Measurements from ENCODE around the gene PCSK9. TPM values are rescaled to one million over a fixed set of nuclear protein-coding genes. Genes with fewer than 3 reads are reported as not detected.

PCSK9 gene
- total and polyA plus RNA-seq, 2 of the 13 experiments (the other 11 are each of a cell fraction or from before 2014, with no cell fraction given) = 33.3 to 80.5 TPM

DNA sequence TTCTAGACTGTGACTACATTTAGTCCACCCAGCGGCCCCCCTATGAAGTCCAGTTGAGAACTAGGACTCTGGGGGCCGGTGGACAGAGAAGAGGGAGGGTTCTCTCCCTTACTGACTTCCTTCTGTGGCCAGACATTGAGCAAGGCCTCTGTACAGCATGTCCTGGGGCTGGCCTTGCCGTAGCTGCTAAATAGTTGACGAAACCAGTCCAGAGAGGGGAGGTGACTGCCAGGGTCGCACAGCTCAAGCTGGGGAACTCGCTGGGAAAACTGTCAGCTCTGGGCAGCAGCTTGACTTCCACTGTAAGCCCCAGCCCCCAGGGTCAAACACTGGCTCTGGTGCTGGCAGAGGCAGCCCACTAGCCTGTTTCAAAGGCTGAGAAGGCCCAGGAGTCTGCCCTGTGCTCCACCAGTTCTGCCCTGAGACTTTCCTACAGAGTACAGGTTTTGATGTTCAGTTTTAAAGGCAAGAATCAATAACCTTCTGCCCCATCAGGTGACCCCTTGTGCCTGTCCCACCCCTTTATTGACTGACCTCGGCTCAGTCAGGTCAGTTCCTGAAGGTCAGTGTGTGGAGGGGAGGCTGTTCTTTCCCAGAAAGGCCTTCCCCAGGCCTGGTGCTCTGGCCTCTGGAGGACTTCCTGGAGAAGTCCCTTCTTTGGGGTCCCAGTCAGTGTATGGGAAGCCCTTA, 14.1 kb downstream of the PCSK9 start (continued):
- TF ChIP-seq NONO (IDR thresholded peaks at IDR 0.05) (no peak), NONO (CRISPR knock-in tag; conservative IDR thresholded peaks at IDR 0.05) (peak; percentile 57; the same call in 1 of the 2 replicates), UBTF (CRISPR knock-in tag; IDR thresholded peaks at IDR 0.05) (peak; percentile 45; the same call in 1 of the 2 replicates), ZNF878 (CRISPR knock-in tag; IDR thresholded peaks at IDR 0.05) (no peak), SRY (CRISPR knock-in tag; IDR thresholded peaks at IDR 0.05) (no peak), SRSF1 (optimal IDR thresholded peaks at IDR 0.05; ENCODE audit: low read depth, low read length) (no peak), ZNF451 (CRISPR knock-in tag; IDR thresholded peaks at IDR 0.05) (no peak), ZNF335 (CRISPR knock-in tag; IDR thresholded peaks at IDR 0.05) (no peak), TCF7 (IDR thresholded peaks at IDR 0.05; ENCODE audit: low read depth) (peak; percentile 68; the same call in 1 of the 2 replicates), SETDB1 (CRISPR knock-in tag; IDR thresholded peaks at IDR 0.05; ENCODE audit: borderline replicate concordance) (no peak), ZNF556 (CRISPR knock-in tag; IDR thresholded peaks at IDR 0.05; ENCODE audit: borderline replicate concordance) (peak; percentile 41; the same call in 1 of the 2 replicates), RXRA (CRISPR knock-in tag; IDR thresholded peaks at IDR 0.05) (peak; percentile 90; the same call in 1 of the 2 replicates), SNAPC5 (CRISPR knock-in tag; IDR thresholded peaks at IDR 0.05; ENCODE audit: borderline replicate concordance) (no peak), KAT7 (CRISPR knock-in tag; IDR thresholded peaks at IDR 0.05; ENCODE audit: borderline replicate concordance) (no peak), NPAS2 (CRISPR knock-in tag; IDR thresholded peaks at IDR 0.05; ENCODE audit: borderline replicate concordance) (no peak), ZNF598 (CRISPR knock-in tag; IDR thresholded peaks at IDR 0.05; ENCODE audit: borderline replicate concordance) (peak; percentile 78), FOXJ3 (CRISPR knock-in tag; IDR thresholded peaks at IDR 0.05; ENCODE audit: borderline replicate concordance) (peak; percentile 52; the same call in 1 of the 2 replicates), U2AF2 (IDR thresholded peaks at IDR 0.05; ENCODE audit: low read depth, low read length) (no peak), HNF4G (IDR thresholded peaks at IDR 0.05; ENCODE audit: borderline replicate concordance, low read depth, low read length) (peak; percentile 42; the same call in 1 of the 2 replicates), HNF4G (CRISPR knock-in tag; IDR thresholded peaks at IDR 0.05; ENCODE audit: borderline replicate concordance, low read depth) (0 out of 2 replicates have a peak, but pooled peaks have one; percentile 10), ZKSCAN8 (CRISPR knock-in tag; IDR thresholded peaks at IDR 0.05; ENCODE audit: borderline replicate concordance) (peak; percentile 37; the same call in 1 of the 2 replicates), MAZ (IDR thresholded peaks at IDR 0.05; ENCODE audit: borderline replicate concordance, low read depth, low read length) (no peak), MAZ (CRISPR knock-in tag; IDR thresholded peaks at IDR 0.05; ENCODE audit: low read depth) (0 out of 2 replicates have a peak, but pooled peaks have one; percentile 22), PITX1 (CRISPR knock-in tag; IDR thresholded peaks at IDR 0.05) (peak; percentile 79; the same call in 1 of the 2 replicates)
- TF ChIP-seq, protein P1, sequence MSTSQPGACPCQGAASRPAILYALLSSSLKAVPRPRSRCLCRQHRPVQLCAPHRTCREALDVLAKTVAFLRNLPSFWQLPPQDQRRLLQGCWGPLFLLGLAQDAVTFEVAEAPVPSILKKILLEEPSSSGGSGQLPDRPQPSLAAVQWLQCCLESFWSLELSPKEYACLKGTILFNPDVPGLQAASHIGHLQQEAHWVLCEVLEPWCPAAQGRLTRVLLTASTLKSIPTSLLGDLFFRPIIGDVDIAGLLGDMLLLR (CRISPR knock-in tag; IDR thresholded peaks at IDR 0.05) = no peak
- TF ChIP-seq, protein P2, sequence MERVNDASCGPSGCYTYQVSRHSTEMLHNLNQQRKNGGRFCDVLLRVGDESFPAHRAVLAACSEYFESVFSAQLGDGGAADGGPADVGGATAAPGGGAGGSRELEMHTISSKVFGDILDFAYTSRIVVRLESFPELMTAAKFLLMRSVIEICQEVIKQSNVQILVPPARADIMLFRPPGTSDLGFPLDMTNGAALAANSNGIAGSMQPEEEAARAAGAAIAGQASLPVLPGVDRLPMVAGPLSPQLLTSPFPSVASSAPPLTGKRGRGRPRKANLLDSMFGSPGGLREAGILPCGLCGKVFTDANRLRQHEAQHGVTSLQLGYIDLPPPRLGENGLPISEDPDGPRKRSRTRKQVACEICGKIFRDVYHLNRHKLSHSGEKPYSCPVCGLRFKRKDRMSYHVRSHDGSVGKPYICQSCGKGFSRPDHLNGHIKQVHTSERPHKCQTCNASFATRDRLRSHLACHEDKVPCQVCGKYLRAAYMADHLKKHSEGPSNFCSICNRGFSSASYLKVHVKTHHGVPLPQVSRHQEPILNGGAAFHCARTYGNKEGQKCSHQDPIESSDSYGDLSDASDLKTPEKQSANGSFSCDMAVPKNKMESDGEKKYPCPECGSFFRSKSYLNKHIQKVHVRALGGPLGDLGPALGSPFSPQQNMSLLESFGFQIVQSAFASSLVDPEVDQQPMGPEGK (CRISPR knock-in tag; IDR thresholded peaks at IDR 0.05) = peak; percentile 53; the same call in 1 of the 2 replicates
